GM19351 (cell line): Measurements from ENCODE around the gene NR1D1.
"Not testable (repeated sequence)": the region's sequence is repeated elsewhere in the genome, so short reads cannot be mapped to it uniquely, and the experiment has no call there.

Source experiments
- ATAC-seq: cut with Tn5 transposase; IDR thresholded peaks from one replicate; pipeline ENCODE4 v1.9.1; 2021; ENCODE audit warnings: mild to moderate bottlenecking, moderate library complexity; ENCODE audit not compliant: unreplicated experiment

NR1D1 gene

GRCh38 chr17:40100419-40100668 is at the start of gene NR1D1:
TSS of gene NR1D1 (minus strand) at chr17:40100589. CDS start at chr17:40100094, 495 bp downstream.
- no peak for ATAC-seq

- no peak for ATAC-seq
These were observed 48.1 kb upstream of the NR1D1 start for GRCh38 chr17:40148527-40148926.

DNA sequence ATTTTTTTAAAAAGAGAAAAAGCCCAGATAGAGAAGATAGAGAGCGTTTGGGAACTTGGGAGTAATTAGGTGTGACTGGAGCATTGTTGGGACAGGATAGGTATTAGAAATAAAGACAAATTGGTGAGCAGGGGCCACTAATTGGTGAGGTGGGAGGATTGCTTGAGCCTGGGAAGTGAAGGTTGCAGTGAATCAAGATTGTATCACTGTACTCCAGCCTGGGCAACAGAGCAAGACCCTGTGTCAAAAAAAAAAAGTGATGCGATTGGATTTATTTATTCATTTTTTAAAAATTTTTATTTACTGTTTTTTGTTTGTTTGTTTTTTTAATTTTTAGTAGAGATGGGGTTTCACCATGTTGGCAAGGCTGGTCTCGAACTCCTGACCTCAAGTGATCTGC is 45.1 kb upstream of the NR1D1 start:
- ATAC-seq: no peak

DNA sequence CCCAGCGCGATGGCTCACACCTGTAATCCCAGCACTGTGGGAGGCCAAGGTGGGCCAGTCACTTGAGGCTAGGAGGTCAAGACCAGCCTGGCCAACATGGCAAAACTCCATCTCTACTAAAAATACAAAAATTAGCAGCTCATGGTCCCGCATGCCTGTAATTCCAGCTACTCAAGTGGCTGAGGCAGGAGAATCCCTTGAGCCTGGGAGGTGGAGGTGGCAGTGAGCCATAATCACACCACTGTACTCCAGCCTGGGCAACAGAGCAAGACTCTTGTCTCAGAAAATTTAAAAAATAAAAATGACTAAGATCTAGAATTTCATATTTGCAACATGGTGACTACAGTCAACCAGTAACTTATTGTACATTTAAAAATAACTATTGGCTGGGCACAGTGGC is 42.8 kb upstream of the NR1D1 start:
- ATAC-seq: not testable (repeated sequence)

- no peak for ATAC-seq
These were observed 39.2 kb upstream of the NR1D1 start for GRCh38 chr17:40139566-40140058.

DNA sequence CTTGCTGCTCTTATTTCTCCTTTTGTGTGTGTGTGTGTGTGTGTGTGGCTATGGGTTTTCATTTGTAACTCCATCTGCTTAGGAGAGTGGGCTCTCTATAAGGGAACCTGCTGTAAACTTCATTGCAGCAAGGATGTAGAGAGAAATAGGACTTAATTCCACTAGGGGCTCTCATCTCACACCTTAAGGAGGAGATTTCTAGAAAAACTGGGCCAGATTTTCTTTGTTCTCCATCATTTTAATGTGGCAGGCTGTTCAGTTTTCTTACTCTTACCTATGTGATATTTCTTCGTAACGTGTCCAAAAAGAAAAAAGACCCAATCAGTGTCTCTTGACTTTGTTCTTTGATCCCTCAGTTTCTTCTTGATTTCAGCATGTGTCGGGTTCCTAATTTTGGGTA is 35.4 kb upstream of the NR1D1 start:
- no peak for ATAC-seq

- ATAC-seq: no peak
These were observed 33.8 kb upstream of the NR1D1 start for GRCh38 chr17:40134184-40134583.

- no peak for ATAC-seq
These were observed 30.1 kb upstream of the NR1D1 start for GRCh38 chr17:40130352-40131042.

DNA sequence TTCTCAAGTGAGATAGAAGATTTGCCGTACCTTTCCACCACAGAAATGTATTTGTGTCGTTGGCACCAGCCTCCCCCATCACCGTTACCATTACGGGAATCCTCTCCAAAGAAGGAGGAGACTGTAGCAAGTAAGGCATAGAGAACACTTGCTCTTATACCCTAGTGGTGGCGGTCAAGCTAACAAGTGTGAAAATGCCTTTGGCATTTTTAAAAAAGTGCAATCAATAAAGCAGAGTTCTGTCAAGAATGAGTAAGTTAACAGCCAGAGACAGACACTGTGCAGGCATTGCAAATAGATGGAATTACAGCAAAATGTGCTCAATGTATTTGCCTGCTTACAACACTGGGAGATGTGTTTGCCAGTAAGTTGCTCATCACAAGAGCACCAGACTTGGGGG is 29.1 kb upstream of the NR1D1 start:
- no peak for ATAC-seq

GRCh38 chr17:40124279-40125141 is 24.1 kb upstream of the NR1D1 start:
- no peak for ATAC-seq

GRCh38 chr17:40123811-40124114 is 23.4 kb upstream of the NR1D1 start:
- ATAC-seq: no peak

DNA sequence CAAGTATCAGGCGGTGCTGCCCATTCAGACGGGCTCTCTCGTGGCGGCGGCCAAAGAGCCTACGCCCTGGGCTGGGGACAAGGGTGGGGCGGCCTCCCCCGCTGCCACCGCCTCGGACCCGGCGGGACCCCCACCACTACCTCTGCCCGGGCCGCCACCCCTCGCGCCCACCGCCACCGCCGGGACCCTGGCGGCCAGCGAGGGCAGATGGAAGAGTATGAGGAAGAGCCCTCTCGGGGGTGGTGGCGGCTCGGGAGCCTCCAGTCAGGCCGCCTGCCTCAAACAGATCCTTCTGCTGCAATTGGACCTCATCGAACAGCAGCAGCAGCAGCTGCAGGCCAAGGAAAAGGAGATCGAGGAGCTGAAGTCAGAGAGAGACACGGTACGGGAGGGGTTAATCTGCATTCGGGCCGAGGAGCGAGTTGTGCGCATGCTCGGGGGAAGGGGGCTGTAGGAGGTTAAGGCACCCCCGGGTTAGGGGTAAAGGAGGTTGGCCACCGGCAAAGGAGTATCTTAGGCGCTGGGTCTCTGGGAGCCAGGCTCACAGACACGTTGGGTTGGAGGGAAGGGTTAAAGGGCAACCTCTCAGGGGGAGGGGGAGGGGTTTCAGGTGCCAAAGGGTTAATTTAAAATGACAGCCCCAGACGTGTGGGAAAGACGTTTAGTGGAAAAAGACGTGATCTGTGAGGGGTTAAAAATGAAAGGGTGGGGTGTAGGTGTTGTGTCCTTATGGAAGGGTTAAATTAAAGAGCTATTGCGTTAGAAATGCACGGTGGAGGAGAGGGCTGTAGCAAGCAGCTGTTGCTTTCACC is 22.8 kb upstream of the NR1D1 start:
- ATAC-seq: no peak

GRCh38 chr17:40122136-40122998 is 22.0 kb upstream of the NR1D1 start:
- no peak for ATAC-seq

GRCh38 chr17:40121181-40122135 is 21.1 kb upstream of the NR1D1 start, which contains the start of gene MSL1:
TSS of gene MSL1 (plus strand) at chr17:40121971. CDS start at chr17:40122613, 642 bp downstream.
- ATAC-seq: no peak

DNA sequence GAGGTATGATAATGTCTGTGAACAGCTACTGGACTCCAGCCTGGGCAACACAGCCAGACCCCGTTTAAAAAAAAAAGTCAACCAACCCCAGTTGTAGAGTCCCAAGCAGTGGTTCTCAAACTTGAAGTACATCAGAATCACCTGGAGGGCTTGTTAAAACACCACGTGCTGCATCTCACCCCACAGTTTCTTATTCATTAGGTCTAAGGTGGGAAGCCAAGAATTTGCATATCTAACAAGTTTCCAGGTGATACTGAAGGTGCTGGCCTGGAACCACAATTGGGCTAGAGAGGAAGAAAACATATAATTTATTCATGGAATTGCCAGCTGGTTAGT is 14.7 kb upstream of the NR1D1 start:
- ATAC-seq: no peak

- ATAC-seq: no peak
These were observed 13.5 kb upstream of the NR1D1 start for GRCh38 chr17:40113907-40114245.

GRCh38 chr17:40113110-40113906 is 12.9 kb upstream of the NR1D1 start:
- peak; percentile 83 for ATAC-seq

GRCh38 chr17:40112718-40113109 is 12.3 kb upstream of the NR1D1 start:
- ATAC-seq: no peak

DNA sequence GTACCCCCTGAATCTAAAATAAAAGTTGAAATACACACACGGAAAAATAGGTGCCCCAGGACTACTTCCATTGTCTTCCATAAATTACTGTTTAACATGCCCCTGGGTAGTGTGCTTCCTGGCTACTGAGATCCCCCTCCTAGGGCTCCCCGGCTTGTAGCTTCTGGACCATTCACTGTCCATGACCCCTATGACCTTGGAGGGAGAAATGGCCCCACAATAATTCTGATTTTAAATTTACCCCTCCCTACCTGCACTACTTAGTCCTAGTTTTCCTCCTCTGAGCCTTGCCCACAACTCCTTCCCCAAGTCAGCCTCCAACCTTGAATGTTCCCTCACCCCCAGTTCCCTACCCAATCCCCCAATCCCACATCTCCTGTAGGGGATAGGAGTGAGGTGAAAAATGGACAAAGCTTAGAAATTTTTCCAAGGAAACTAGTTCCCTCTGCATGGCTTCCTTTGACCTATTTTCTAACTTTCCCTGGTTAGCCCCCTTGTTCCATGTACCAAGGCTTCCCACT is 11.9 kb upstream of the NR1D1 start:
- ATAC-seq: no peak
